ENCODE data around the gene PPP1R15A.
"Not testable (repeated sequence)": the region's sequence is repeated elsewhere in the genome, so short reads cannot be mapped to it uniquely, and the experiment has no call there.

Gene PPP1R15A

DNA sequence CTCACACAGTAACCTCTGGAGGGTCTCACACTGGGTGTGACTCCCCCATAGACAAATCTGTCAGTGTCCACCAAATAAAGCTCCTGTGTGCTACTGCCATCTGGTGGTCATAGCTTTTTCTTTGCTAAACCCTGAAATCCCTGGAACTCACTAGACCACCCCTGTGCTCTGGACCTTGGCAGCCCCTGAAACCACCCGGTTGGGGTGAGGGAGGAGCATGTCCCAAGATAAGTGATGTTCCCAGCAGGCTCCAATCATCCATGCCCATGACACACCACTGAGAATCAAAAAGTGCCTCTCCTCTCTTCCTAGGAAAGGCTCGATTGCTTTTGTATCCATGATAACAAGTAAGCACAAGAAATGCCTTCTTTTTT lies 29.4 kb upstream of the PPP1R15A start:
- Histone ChIP-seq H3K4me3 (replicated peaks; ENCODE audit: insufficient read depth, low read length) (no peak overlapping the region), H3K27ac (replicated peaks) (no peak overlapping the region), H3K27me3 (ENCODE audit: insufficient read depth, poor library complexity, severe bottlenecking) (no peaks in the 10 kb centered on the region)
- DNase-seq (ENCODE audit: low read depth in 1 of 2, low spot score in 1 of 2): peak in 1 of 2 experiments; percentile 33
- TF ChIP-seq, protein P1, sequence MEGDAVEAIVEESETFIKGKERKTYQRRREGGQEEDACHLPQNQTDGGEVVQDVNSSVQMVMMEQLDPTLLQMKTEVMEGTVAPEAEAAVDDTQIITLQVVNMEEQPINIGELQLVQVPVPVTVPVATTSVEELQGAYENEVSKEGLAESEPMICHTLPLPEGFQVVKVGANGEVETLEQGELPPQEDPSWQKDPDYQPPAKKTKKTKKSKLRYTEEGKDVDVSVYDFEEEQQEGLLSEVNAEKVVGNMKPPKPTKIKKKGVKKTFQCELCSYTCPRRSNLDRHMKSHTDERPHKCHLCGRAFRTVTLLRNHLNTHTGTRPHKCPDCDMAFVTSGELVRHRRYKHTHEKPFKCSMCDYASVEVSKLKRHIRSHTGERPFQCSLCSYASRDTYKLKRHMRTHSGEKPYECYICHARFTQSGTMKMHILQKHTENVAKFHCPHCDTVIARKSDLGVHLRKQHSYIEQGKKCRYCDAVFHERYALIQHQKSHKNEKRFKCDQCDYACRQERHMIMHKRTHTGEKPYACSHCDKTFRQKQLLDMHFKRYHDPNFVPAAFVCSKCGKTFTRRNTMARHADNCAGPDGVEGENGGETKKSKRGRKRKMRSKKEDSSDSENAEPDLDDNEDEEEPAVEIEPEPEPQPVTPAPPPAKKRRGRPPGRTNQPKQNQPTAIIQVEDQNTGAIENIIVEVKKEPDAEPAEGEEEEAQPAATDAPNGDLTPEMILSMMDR (IDR thresholded peaks at IDR 0.05; ENCODE audit: insufficient read depth, low read length): peak; percentile 68
- no peak for TF ChIP-seq POLR2AphosphoS5 (IDR thresholded peaks at IDR 0.05; ENCODE audit: low read depth)

DNA sequence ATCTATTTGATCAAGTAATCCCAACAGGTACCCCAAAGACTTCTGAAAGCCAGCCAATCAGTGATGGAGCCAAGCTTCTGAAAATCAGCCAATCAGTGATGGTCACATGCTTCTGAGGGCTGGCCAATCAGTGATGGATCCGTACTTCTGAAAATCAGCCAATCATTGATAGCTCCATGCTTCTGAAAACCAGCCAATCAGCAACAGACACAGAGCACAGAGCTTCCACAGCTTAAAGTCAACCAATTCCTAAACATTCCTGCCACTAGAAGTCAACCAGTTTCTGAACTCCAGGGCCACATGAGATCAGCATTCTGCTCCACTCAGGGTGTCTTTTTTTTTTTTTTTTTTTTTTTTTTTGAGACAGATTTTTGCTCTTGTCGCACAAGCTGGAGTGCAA lies 27.7 kb upstream of the PPP1R15A start:
- Histone ChIP-seq H3K27me3 (ENCODE audit: insufficient read depth, poor library complexity, severe bottlenecking) (no peaks in the 10 kb centered on the region), H3K4me3 (replicated peaks; ENCODE audit: insufficient read depth, low read length) (no peak overlapping the region), H3K27ac (replicated peaks) (no peak overlapping the region)
- no peak for DNase-seq (ENCODE audit: low read depth in 1 of 2, low spot score in 1 of 2)
- TF ChIP-seq, protein P1 (IDR thresholded peaks at IDR 0.05; ENCODE audit: insufficient read depth, low read length): no peak
- TF ChIP-seq GABPA (IDR thresholded peaks at IDR 0.05; ENCODE audit: low read depth) (no peak), SPI1 (IDR thresholded peaks at IDR 0.05; ENCODE audit: borderline replicate concordance, low read depth) (no peak), POLR2AphosphoS5 (IDR thresholded peaks at IDR 0.05; ENCODE audit: low read depth) (no peak)
- TF ChIP-seq, protein P2, sequence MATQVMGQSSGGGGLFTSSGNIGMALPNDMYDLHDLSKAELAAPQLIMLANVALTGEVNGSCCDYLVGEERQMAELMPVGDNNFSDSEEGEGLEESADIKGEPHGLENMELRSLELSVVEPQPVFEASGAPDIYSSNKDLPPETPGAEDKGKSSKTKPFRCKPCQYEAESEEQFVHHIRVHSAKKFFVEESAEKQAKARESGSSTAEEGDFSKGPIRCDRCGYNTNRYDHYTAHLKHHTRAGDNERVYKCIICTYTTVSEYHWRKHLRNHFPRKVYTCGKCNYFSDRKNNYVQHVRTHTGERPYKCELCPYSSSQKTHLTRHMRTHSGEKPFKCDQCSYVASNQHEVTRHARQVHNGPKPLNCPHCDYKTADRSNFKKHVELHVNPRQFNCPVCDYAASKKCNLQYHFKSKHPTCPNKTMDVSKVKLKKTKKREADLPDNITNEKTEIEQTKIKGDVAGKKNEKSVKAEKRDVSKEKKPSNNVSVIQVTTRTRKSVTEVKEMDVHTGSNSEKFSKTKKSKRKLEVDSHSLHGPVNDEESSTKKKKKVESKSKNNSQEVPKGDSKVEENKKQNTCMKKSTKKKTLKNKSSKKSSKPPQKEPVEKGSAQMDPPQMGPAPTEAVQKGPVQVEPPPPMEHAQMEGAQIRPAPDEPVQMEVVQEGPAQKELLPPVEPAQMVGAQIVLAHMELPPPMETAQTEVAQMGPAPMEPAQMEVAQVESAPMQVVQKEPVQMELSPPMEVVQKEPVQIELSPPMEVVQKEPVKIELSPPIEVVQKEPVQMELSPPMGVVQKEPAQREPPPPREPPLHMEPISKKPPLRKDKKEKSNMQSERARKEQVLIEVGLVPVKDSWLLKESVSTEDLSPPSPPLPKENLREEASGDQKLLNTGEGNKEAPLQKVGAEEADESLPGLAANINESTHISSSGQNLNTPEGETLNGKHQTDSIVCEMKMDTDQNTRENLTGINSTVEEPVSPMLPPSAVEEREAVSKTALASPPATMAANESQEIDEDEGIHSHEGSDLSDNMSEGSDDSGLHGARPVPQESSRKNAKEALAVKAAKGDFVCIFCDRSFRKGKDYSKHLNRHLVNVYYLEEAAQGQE (IDR thresholded peaks at IDR 0.05; ENCODE audit: insufficient replicate concordance, low read depth): no peak

DNA sequence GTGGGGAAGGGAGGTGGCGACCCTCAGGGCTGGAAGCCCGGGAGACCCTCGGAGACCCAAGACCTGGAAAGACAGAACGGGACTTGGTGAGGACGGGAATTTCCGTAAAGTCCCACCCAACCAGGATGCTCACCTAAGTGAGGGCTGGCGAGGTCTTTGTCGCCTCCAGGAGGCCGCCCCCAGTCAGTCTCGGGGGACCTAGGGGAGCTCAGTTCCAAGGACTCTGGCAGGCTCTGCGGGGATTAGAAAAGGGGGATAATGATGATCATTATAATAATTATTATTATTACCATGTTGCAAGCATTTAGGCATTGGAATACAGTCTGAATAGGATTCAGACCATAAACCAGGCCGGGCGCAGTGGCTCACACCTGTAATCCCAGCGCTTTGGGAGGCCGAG lies 26.8 kb upstream of the PPP1R15A start:
- no peak for DNase-seq (ENCODE audit: low read depth in 1 of 2, low spot score in 1 of 2)
- H3K27me3 ChIP-seq (ENCODE audit: insufficient read depth, poor library complexity, severe bottlenecking): no peaks in the 10 kb centered on the region
- TF ChIP-seq, protein P1 (IDR thresholded peaks at IDR 0.05; ENCODE audit: insufficient read depth, low read length): no peak
- TF ChIP-seq SPI1 (IDR thresholded peaks at IDR 0.05; ENCODE audit: borderline replicate concordance, low read depth): no peak
- no peak overlapping the region for H3K4me3 ChIP-seq (replicated peaks; ENCODE audit: insufficient read depth, low read length)
- no peak overlapping the region for H3K27ac ChIP-seq (replicated peaks)

DNA sequence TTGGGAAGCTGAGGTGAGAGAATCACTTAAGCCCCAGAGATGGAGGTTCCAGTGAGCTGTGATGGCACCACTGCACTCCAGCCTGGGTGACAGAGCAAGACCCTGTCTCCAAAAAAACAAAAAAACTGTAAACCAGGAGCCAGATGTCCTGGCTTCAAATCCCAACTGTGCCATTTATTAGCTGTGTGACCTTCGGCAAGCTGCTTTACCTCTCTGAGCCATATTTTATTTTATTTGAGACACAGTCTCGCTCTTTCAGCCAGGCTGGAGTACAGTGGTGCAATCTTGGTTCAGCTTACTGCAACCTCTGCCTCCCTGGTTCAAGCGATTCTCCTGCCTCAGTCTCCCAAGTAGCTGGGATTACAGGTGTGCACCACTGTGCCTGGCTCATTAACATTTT lies 25.6 kb upstream of the PPP1R15A start:
- H3K4me3 ChIP-seq (replicated peaks; ENCODE audit: insufficient read depth, low read length); DNase-seq (ENCODE audit: low read depth in 1 of 2, low spot score in 1 of 2); H3K27ac ChIP-seq (replicated peaks); H3K27me3 ChIP-seq (ENCODE audit: insufficient read depth, poor library complexity, severe bottlenecking): not testable (repeated sequence)

DNA sequence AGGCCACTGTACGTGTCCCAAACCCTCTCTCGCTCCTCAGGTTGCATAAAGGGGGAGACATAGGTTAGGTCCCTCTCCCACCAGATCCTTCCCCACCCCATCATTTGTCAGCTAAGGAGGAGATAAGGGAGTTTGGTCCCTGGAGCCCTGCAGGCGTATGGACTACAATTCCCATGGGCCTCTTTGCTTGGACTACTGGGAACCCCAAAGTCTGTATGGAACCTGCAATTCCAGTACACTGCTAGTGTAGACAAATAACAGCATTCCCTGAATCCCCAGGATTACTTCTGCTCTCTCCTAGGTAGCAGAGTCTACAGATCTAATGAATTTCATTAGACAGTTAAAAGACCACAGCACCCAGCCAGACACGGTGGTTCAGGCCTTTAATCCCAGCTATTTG lies 19.9 kb upstream of the PPP1R15A start:
- H3K4me3 ChIP-seq (replicated peaks; ENCODE audit: insufficient read depth, low read length): no peak overlapping the region
- no peak for DNase-seq (ENCODE audit: low read depth in 1 of 2, low spot score in 1 of 2)
- no peak overlapping the region for H3K27ac ChIP-seq (replicated peaks)
- TF ChIP-seq SPI1 (IDR thresholded peaks at IDR 0.05; ENCODE audit: borderline replicate concordance, low read depth): no peak
- no peak for TF ChIP-seq GABPA (IDR thresholded peaks at IDR 0.05; ENCODE audit: low read depth)
- TF ChIP-seq, protein P1 (IDR thresholded peaks at IDR 0.05; ENCODE audit: insufficient read depth, low read length): no peak
- no peaks in the 10 kb centered on the region for H3K27me3 ChIP-seq (ENCODE audit: insufficient read depth, poor library complexity, severe bottlenecking)
